PC-3 (cell line): ENCODE results near the gene RCOR1.

Experiments used
- CTCF ChIP-seq: fragments of 300-600 bp; sonication (generic); conservative IDR thresholded peaks from 2 replicates; pipeline ENCODE4 v1.5.1; 2017; ENCODE audit warnings: antibody characterized with exemption, low read depth, mild to moderate bottlenecking, low read length
- EZH2 ChIP-seq: fragments of 300-600 bp; sonication (generic); IDR thresholded peaks from one replicate; pipeline ENCODE4 v1.6.1; 2017; ENCODE audit warnings: antibody characterized with exemption, mild to moderate bottlenecking, low read length; ENCODE audit not compliant: unreplicated experiment
- EZH2phosphoT487 ChIP-seq: fragments of 300-600 bp; sonication (generic); IDR thresholded peaks from 2 replicates; pipeline ENCODE4 v1.6.1; 2018; ENCODE audit warnings: mild to moderate bottlenecking, antibody characterized with exemption, low read length, borderline replicate concordance

GRCh38 chr14:102684298-102684663 lies 91.8 kb downstream of the RCOR1 start:
- TF ChIP-seq EZH2 (no peak), CTCF (no peak), EZH2phosphoT487 (no peak)
